ENCODE measurements around the gene HRH4.

The HRH4 gene

DNA sequence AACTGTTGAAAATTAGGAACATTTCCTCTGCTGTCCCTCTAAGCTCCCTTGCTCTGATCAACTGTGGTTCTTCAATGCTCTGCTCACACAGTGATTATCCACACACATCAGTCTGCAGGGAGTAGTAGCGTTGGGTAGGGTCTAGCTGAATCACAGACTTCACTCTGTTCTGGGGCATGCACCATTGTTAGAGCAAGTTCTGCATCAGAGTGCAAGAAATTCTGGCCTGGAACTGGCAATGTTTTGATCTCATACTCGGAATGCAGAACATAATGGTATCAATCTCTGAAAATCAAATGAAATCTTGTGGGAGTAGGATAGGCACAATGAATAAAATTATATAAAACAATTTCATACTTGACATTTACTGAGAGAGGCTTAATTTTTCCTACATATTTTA is 55.3 kb downstream of the HRH4 start:
- no peak for DNase-seq

DNA sequence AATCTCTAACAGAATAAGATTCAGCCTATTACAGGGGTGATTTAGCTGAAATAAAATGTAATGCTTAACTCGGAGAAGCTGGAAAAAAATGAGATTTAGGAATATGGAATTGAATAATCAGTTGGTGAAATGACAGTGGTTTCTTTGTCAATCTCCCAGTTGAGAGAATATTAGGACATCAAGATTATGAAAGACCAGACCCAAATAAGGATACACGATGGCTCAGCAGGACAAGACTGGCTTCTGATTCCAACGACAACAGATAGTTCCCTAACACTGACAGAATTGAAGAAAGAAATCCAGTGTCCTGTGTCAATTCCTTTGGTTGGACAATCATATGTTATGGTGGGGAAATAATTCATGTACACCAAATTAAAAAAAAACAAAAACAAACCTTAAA is 55.8 kb downstream of the HRH4 start:
- no peak for DNase-seq

DNA sequence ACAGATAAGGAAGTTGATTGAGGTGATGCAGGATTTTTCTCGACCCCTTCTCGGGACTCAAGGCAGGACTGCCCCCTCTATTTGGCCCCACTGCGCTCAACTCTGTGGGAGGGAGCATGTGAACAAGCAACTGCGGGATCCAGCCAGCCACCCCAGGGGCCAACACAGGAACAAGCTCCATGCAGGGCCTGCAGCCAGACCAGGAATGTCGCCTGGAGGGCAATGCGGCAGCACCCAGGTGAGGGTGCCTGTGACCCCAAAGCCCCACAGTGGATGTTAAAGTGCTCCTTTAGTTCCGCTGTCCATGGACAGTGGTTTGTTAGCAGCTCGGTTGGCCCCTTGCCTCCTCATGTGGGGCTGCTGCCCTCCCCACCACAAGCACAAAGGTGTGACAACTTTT is 57.1 kb downstream of the HRH4 start:
- no peak for DNase-seq

DNA sequence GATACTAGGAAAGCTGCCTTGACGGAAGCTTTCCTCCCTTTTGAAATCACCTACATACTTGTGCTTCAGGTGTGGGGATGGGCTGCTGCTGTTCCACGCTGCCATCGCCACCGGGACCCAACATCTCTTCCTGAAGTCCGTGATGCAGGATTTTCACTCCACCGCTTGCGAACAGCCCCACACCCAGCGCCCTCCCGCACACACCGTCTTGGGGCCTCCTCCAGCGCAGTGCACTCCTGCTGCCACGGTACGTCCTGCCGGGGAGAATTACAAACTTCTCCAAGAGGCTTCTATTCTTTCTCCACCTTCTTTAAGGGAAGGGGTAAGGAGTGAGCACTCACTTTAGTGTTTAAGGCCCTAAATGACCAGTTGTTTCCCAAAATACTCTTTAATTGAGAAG is 58.2 kb downstream of the HRH4 start:
- no peak for DNase-seq
